Measurements from ENCODE around the gene LAMB4.

The LAMB4 gene

DNA sequence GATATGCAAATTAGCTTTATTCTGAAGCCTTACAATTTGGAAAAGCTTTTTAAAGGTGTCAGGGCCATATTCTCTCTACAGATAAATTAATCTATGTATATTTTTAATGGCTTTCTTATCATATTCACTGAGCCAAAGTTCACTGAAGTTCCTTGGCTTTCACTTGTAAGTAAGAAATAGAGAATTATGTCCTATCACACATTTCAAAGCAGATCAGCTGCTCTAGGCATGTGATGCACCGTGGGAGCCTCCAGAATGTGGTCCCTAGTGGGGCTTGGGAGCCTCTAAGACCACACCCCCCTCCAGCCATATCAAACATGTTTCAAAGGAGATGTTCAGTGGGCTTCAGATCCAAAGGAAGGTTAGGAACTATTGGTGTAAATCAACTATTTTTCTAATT lies 51.5 kb downstream of the LAMB4 start:
- no peak for DNase-seq (ENCODE audit: low spot score)

DNA sequence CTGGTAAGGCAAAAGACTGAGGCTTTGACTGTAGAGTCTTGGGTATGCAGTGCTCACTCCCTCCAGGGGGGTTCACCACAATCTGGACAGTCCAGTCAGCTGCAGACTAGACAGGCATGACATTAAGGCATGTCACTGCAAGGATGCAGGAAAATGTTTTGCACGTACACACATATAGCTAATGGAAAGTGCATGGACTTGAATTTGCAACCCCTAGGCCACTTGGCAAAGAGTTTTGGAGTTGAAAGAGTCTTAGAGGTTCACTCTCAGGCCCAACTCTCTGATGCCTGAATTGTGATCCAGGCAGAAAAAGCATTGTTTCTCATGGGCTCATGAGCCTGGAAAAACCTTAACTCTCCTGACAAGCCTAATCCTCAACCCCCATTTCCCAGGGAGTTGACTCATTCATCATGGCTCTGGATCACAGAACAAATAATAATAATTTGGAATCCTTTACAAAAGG lies 51.9 kb downstream of the LAMB4 start:
- DNase-seq (ENCODE audit: low spot score) = no peak

GRCh38 chr7:108077709-108078108 lies 52.5 kb downstream of the LAMB4 start:
- DNase-seq (ENCODE audit: low spot score) = no peak

- no peak for DNase-seq (ENCODE audit: low spot score)
Measured at GRCh38 chr7:108076156-108076555, 54.0 kb downstream of the LAMB4 start.

- DNase-seq (ENCODE audit: low spot score) = no peak
Measured at GRCh38 chr7:108073305-108074070, 56.7 kb downstream of the LAMB4 start.

DNA sequence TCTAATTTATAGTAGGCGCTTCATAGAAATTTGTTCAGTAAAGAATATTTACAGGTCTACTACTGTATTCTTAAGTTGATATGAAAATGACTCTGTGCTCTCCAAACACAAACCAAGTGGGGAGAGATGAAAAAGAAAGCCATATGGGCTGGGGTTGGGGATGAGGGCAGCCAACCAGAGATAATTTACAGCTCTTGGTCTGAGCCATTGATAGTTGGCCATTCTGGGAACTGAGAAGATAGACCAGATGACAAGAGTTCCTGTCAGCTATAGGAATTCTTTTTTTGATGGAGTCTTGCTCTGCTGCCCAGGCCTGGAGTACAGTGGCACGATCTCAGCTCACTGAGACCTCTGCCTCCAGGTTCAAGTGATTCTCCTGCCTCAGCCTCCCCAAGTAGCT lies 57.4 kb downstream of the LAMB4 start:
- no peak for DNase-seq (ENCODE audit: low spot score)

DNA sequence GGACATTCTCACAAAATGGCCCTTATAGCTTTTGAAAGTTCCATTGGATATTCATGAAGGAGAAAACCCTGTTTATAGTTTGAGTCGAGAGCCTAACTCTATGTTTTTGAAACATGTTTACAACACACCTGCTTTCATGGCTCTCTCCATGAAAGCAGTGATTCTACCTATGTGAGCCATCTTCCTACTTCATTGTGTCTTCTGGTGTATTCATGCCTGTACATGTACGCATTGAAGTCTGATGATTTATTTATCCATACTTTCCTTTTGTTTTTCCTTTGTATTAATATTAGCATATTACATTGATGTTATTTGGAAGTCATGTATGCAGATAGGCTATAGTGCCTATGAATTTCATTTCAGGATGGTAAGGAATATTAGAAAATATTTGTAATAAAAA lies 58.0 kb downstream of the LAMB4 start:
- DNase-seq (ENCODE audit: low spot score) = no peak

GRCh38 chr7:108071551-108071950 lies 58.6 kb downstream of the LAMB4 start:
- DNase-seq (ENCODE audit: low spot score) = no peak

DNA sequence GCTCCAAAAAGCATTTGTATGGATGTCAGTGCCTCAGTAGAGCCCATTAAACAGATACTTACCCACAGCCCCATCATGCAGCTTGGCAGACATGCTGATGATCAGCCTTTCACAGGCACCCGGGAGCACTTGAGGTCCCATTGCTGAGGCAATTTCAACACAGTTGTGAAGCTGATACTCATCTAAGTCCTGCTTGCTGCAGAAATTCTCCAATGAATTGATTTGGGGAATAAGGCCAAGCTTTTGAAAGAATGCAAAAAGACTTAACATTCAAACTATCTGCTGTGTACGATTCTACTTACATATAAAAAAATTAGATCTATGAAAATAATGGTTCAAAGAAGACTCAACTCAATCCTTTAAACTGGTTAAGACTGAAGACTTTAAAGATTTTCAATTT lies 60.5 kb downstream of the LAMB4 start:
- DNase-seq (ENCODE audit: low spot score) = no peak

- DNase-seq (ENCODE audit: low spot score) = no peak
Measured at GRCh38 chr7:108067844-108068243, 62.3 kb downstream of the LAMB4 start.

- DNase-seq (ENCODE audit: low spot score) = no peak
Measured at GRCh38 chr7:108066486-108066885, 63.7 kb downstream of the LAMB4 start.

DNA sequence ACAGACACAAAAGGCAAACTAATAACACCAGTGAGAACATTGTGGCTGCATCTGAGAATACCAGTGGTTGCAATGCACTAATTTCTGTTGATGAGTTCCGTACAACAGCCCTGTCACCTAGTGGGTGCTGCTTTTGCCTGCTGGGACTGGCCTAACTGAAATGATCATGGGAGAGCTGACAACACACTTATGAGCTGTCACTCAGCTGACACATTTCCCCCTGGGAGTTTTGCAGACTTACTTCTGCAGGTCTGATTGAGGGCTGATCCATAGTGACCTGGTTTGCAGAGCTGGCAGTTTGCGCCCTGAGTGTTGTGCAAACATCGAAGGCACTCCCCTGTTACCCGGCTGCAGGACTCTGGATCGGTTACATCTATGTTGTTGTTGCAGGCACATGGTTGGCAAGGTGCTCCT lies 66.6 kb downstream of the LAMB4 start:
- no peak for DNase-seq (ENCODE audit: low spot score)

GRCh38 chr7:108062250-108063014 lies 67.7 kb downstream of the LAMB4 start:
- DNase-seq (ENCODE audit: low spot score) = no peak

DNA sequence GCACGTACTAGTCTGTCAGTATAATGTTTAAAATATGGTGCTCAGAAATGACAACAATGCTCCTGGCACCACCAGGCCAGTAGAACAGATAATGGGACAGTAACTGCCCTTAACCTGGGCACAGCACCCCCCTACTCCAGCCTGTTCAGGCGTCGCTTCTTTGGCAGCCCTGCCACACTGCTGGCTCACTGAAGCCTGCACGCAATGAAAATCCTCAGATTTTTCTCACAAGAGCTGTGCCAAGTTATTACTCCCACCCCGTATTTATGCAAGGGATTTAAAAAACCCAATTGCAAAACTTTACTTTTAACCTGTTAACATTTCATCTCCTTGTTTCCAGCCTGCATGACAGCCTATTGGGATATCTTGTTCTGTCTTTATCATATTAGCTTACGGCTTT lies 70.6 kb downstream of the LAMB4 start:
- DNase-seq (ENCODE audit: low spot score) = no peak

DNA sequence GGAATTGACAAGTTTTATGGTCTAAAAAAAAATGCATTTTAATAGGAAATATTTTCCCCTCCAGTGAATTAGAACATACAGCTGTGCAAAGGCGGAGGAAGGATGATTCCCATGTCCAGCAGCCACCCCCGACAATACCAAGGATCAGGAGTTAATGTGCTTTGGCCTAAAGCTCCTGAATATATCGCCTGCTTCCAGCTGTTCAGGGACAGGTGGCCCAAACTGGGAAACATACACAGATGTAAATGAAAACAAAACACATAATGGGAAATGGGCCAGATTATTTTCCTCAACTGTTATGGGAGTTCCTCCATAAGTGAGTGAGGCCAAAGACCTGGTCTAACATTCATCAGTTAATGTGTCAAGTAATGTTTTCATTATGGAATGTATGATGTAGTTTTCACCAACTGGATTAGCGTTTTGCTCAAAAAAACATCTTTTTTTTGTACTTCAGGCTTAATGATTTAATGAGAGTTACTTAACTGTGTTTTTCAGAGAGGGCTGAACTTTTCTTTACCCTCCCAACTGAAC lies 72.1 kb downstream of the LAMB4 start:
- no peak for DNase-seq (ENCODE audit: low spot score)

- no peak for DNase-seq (ENCODE audit: low spot score)
Measured at GRCh38 chr7:108055611-108056021, 74.5 kb downstream of the LAMB4 start.

- DNase-seq (ENCODE audit: low spot score) = no peak
Measured at GRCh38 chr7:108054537-108054936, 75.6 kb downstream of the LAMB4 start.

GRCh38 chr7:108053250-108053649 lies 76.9 kb downstream of the LAMB4 start:
- DNase-seq (ENCODE audit: low spot score) = no peak

DNA sequence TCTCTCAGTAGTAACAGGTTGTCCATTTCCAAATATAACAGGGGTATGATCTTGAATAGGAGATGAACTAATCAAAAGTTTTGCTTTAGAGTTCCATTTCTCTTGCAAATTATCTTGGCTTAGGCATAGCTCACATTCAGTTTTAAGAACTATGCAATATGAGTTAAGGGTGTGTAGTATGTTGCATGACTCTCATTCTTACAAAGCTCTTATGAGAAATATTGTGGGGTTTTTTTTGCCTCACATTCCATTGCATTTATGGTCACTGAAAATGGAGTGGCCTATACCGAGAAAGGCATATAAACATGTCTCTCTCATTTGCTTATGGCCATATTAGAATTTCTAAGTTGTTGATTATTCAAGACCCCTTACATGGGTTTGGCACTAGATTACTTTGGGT lies 78.7 kb downstream of the LAMB4 start:
- DNase-seq (ENCODE audit: low spot score) = no peak

- no peak for DNase-seq (ENCODE audit: low spot score)
Measured at GRCh38 chr7:108049962-108050361, 80.2 kb downstream of the LAMB4 start.

DNA sequence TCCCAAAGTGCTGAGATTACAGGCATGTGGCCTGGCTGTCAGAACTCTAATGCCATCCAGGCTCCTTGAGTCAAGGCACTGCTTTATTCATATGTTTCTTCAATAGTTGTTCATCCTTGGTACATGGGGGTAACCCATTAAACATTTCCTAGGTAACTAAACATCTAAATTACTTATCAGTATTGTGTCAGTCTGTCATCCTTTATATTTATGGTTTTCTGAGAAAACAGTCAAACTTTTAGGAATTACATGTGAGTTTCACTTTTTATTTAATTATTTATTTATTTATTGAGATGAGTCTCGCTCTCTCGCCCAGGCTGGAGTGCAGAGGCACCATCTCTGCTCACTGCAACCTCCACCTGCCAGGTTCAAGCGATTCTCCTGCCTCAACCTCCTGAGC lies 81.7 kb downstream of the LAMB4 start:
- DNase-seq (ENCODE audit: low spot score) = no peak

GRCh38 chr7:108046952-108047506 lies 83.1 kb downstream of the LAMB4 start:
- no peak for DNase-seq (ENCODE audit: low spot score)

DNA sequence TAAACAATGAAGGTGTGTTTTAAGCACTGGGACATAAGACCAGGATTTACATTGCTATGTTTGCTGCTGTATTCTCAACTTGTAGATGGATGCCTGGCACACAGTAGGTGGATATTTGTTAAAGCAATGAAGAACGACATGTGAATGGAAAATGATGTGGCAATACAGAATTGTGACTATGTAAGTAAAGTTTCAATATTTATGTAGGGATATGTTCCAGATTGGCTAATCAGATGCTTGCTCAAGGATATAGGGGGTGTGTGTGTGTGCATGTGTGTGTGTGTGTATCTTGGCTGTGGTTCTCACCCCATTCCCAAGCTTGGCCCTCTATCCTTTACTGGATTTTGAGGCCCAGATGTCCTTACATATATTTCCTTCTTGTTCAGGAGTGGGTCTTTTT lies 84.5 kb downstream of the LAMB4 start:
- DNase-seq (ENCODE audit: low spot score) = no peak

Measured in COLO829 (cell line).